Muscle of back (tissue), 11 donors: ENCODE data around the gene CDHR5. TPM values are rescaled to one million over a fixed set of nuclear protein-coding genes. Genes with fewer than 3 reads are reported as not detected.

ENCODE experiments used
- DNase-seq, 3 donors: peaks; one replicate each; pipeline versions ENCODE4 v3.0.0 to v3.0.0-alpha.2; 2013
- polyA plus RNA-seq, 10 donors: library from polyadenylated mRNA; unstranded; fragments of 120-200 nt; gene quantifications; one replicate each; pipeline ENCODE4 v1.2.1, GENCODE V29; 2013; ENCODE audit not compliant: insufficient read length in 10 of 10

CDHR5 gene
- polyA plus RNA-seq, 10 donors: 0.60 to 2.1 (median 1.2) TPM

DNA sequence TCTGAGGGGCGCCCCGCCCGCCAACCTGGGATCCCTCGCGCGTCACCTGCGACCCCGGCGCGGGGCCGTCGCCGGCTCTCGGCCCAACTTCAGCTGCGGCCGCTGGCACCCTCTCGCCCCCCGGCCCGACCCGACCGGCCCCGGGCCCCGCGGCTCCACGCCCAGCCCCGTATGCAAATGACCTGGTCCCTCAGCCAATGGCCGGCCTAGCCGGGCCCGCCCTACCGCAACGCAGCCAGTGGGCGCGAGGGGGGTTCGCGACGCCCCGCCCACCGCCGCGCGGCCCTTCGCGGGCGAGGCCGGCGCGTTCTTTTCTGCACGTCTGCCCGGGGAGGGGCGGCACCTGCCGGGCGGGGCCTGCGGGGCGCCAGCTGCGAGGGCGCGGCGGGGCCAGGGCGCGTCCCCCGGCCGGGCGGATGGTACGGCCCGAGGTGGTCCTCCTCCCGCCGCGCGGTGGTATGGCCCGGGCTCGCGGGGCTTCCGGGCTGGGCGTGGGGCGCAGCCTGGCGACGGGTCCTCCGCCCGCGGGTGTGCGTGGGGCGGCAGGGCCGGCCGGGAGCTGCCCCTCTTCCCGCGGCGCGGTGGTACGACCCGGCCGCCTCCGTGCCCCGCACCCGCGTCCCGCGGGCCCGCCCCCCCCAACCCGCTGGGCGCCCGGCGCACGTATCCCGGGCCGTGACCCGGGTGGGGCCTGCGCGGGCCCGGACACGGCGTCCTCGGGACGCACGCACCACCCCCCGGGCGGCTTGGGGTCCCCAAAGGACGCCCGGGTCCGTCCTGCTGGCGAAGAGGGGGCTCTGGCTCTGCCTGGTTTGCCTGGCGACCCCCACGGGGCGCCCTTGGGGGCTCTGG, 56.2 kb downstream of the CDHR5 start:
- DNase-seq: peak; percentile 94 to 97 (median 96)

DNA sequence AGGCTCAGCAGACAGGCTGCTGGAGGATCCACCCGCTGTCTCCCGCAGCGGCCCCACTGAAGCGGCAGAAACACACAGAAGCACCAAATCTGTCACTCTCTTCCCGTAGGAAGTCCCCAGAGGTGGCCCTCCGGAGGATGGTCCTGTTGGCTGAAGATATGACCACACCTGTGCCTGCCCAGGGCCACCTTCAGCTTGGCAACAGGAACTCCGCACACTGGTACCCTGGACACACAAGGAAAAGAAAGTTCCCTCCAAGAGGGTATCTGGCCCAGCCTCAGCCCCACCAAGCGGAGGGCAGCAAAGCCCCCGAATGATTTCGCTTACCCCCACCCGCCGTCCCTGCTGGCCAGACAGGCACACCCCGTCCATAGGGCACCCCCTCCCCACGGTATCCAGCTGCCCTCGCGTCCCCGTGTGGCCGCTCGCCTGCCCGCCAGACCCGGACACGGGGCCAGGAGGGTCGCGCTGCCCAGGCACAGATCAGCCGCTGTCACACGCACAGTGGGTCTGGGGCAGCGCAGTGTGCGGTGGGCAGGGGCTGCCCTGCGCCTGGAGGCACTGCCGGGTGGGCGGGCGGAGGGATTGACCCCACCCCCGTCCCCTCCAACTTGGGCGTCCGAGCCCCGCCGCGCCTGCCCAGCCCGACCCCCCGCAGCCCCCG, 57.0 kb downstream of the CDHR5 start:
- DNase-seq: no peak

DNA sequence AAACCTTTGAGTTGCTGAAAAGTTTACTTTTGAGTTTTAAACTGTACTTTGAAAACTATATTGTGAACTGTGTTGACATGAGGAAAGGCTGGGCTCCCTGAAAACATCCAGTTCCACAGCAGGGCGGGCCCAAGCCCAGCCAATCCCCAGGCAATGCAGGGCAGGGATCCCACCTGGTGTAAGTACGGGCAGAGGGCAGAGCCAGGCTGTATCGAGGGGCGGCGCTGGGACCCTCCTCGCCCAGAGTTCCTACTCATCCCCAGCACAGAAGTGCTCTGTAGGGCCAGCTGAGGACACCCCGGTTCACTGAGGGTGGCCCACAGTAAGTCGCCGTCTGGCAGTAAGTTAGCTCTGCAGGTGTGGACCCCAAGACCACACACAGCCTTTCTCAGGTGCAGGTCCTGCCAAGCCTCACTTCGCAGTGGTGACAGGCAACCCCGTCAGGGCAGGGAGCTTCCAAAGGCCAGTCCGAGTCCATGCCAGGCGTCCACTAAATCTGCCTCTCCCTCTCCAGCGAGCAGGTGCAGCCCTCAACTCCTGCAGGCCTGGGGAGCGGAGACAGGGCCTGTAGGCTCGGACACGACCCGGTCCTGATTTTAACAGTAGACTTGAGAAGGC, 57.6 kb downstream of the CDHR5 start:
- DNase-seq: peak in 1 of 3 donors; percentile 38

Other genes starting within 250 kb of the CDHR5 start
- 10 to 100 TPM in 1 of 10 donors, 1 to 10 TPM in 1, under 1 TPM in 6, not detected in 2; 0.14 to 14.1 (median 0.61) TPM for gene PKP3, start 230.7 kb downstream of the CDHR5 start, polyA plus RNA-seq
- 10 to 100 TPM in 8 of 10 donors, 1 to 10 TPM in 2; 8.4 to 19.6 (median 13.2) TPM for gene SIGIRR, start 210.0 kb downstream of the CDHR5 start, polyA plus RNA-seq
- gene ANO9, start 182.9 kb downstream of the CDHR5 start, polyA plus RNA-seq: 1 to 10 TPM in 4 of 10 donors, under 1 TPM in 6; 0.08 to 2.7 (median 0.44) TPM
- gene PTDSS2, start 174.7 kb downstream of the CDHR5 start, polyA plus RNA-seq: 10 to 100 TPM; 23.4 to 31.7 (median 28.1) TPM
- 100 to 1,000 TPM in 1 of 10 donors, 10 to 100 TPM in 9; 75.5 to 108 (median 86.2) TPM for gene RNH1, start 117.7 kb downstream of the CDHR5 start, polyA plus RNA-seq
- 100 to 1,000 TPM in 5 of 10 donors, 10 to 100 TPM in 5; 84.1 to 114 (median 101) TPM for gene HRAS, start 89.4 kb downstream of the CDHR5 start, polyA plus RNA-seq
- 1 to 10 TPM; 2.7 to 7.0 (median 4.9) TPM for gene LRRC56, start 87.4 kb downstream of the CDHR5 start, polyA plus RNA-seq
- 1 to 10 TPM in 1 of 10 donors, under 1 TPM in 9; 0.17 to 1.1 (median 0.44) TPM for gene LMNTD2, start 64.2 kb downstream of the CDHR5 start, polyA plus RNA-seq
- 1 to 10 TPM; 1.1 to 3.7 (median 2.2) TPM for gene RASSF7, start 64.0 kb downstream of the CDHR5 start, polyA plus RNA-seq
- 10 to 100 TPM; 13.5 to 22.1 (median 16.5) TPM for gene PHRF1, start 48.5 kb downstream of the CDHR5 start, polyA plus RNA-seq
- gene IRF7, start 9.0 kb downstream of the CDHR5 start, polyA plus RNA-seq: 10 to 100 TPM in 4 of 10 donors, 1 to 10 TPM in 6; 6.3 to 13.1 (median 9.6) TPM
- gene SCT, start 2.2 kb upstream of the CDHR5 start, polyA plus RNA-seq: 100 to 1,000 TPM in 1 of 10 donors, 10 to 100 TPM in 9; 31.7 to 107 (median 61.3) TPM
- under 1 TPM; 0.23 to 0.90 (median 0.73) TPM for gene DRD4, start 12.3 kb upstream of the CDHR5 start, polyA plus RNA-seq
- gene DEAF1, start 70.3 kb upstream of the CDHR5 start, polyA plus RNA-seq: 10 to 100 TPM; 22.1 to 40.7 (median 29.2) TPM
- gene TMEM80, start 70.9 kb upstream of the CDHR5 start, polyA plus RNA-seq: 10 to 100 TPM; 10.6 to 27.9 (median 16.7) TPM
- 1 to 10 TPM; 1.5 to 9.0 (median 2.8) TPM for gene EPS8L2, start 81.3 kb upstream of the CDHR5 start, polyA plus RNA-seq
- 10 to 100 TPM; 55.0 to 92.1 (median 66.3) TPM for gene TALDO1, start 122.5 kb upstream of the CDHR5 start, polyA plus RNA-seq
- gene GATD1, start 152.5 kb upstream of the CDHR5 start, polyA plus RNA-seq: 10 to 100 TPM; 30.5 to 49.5 (median 39.2) TPM
- gene CEND1, start 165.1 kb upstream of the CDHR5 start, polyA plus RNA-seq: 1 to 10 TPM in 1 of 10 donors, under 1 TPM in 9; 0.35 to 1.0 (median 0.60) TPM
- gene SLC25A22, start 173.3 kb upstream of the CDHR5 start, polyA plus RNA-seq: 10 to 100 TPM in 6 of 10 donors, 1 to 10 TPM in 4; 9.0 to 16.8 (median 10.2) TPM
- 10 to 100 TPM in 1 of 10 donors, 1 to 10 TPM in 9; 4.4 to 10.5 (median 6.3) TPM for gene PIDD1, start 180.3 kb upstream of the CDHR5 start, polyA plus RNA-seq
- 1,000 to 10,000 TPM; 1,394 to 1,882 (median 1,587) TPM for gene RPLP2, start 185.0 kb upstream of the CDHR5 start, polyA plus RNA-seq
- 10 to 100 TPM; 18.4 to 32.9 (median 27.9) TPM for gene PNPLA2, start 194.0 kb upstream of the CDHR5 start, polyA plus RNA-seq
- 10 to 100 TPM in 6 of 10 donors, 1 to 10 TPM in 4; 8.2 to 16.0 (median 10.9) TPM for gene CRACR2B, start 203.0 kb upstream of the CDHR5 start, polyA plus RNA-seq
- gene CD151, start 208.0 kb upstream of the CDHR5 start, polyA plus RNA-seq: 100 to 1,000 TPM; 113 to 161 (median 135) TPM
- 100 to 1,000 TPM in 6 of 10 donors, 10 to 100 TPM in 4; 69.6 to 159 (median 104) TPM for gene POLR2L, start 217.6 kb upstream of the CDHR5 start, polyA plus RNA-seq
- 10 to 100 TPM; 41.1 to 72.2 (median 49.6) TPM for gene TSPAN4, start 217.9 kb upstream of the CDHR5 start, polyA plus RNA-seq